UCSD-AML1 (cell line): ENCODE data around the gene CHN2.
"Not testable (repeated sequence)": the region's sequence is repeated elsewhere in the genome, so short reads cannot be mapped to it uniquely, and the experiment has no call there.

Source experiments
- DNase-seq: peaks from one replicate; lab custom pipeline; 2025; ENCODE audit not compliant: unreplicated experiment; lab: John Stamatoyannopoulos, UW

The CHN2 gene

DNA sequence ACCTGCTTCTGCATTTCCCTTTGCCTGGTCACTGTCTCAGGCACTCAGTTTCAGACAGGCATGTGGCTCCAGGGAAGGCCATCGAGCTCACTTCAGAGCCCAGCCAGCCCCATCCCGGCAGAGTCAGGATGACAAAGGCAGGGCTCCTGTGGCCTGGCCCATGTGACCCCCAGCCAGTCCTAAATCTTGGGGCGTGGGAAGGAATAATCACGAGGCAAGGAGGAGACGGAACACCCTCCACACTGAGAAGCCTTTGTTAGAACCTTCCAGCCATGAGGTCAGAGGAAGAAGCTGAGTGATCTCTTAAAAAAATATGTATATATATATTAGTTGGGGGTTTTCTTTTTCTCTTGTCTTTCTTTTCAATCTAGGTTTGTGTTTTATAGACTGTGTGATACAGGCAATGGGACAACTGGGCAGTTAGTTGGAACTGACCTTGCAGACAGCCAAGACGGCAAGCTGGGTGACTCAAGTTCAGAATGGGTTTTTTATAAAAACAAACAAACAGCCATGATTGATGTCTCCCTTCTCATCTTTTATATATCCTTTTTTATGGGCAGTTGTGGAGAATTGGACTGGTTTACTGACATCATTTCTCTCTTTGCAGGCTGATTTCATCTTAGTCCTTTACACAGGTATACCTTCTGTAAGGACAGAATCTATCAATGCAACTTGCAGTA, 60.8 kb downstream of the CHN2 start:
- no peak for DNase-seq

DNA sequence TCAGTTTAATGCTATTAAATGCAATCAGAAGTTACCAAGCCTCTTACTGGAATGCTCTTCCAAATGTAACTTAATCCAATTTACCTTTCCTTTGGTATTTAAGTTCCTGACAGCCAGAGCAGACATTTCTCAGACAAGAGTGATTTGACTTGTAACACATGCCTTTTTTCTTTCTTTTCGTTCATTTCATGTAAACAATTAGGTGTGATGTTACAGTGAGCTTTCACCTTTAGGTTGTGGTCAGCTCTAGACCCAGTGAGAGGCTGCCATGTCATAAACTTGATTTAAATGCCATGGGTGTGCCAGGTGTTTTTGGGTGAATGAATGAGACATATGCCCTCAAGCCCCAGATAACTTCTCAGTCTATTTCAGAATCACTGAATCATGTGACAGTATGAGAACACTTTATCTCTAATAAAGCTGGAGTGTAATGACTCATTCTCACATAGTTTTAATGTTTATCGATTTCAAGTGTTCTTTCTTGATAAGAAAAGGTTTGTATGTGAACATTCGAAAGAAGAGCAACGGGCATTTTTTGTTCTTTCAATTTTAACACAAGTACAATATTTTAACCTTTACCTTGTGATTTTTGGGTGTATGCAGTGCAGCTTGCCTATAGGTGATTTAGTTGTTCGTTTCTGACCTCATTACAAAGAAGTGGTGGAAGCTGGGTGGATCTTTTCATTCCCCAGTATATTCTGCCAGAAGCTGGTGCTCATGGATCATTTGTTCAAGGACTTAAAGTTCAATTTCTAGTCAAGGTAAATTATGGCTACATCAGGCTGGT, 61.5 kb downstream of the CHN2 start:
- DNase-seq, result no peak

DNA sequence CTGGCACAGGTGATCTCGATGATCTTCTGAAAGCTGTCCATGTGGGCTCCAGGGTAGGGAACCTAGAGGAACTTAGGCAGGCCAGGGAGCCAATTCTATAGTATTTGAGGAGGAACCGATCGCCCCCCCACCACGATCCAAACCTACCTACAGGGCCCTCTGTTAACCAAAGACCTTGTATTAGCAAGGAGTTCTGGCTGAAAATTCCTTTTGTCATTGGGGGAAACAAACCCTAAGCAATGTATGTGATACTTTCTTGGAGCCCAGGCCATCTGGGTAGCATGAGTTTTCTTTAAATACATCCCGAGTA, 62.1 kb downstream of the CHN2 start:
- no peak for DNase-seq

GRCh38 chr7:29258951-29259350, 64.4 kb downstream of the CHN2 start:
- DNase-seq, result no peak

DNA sequence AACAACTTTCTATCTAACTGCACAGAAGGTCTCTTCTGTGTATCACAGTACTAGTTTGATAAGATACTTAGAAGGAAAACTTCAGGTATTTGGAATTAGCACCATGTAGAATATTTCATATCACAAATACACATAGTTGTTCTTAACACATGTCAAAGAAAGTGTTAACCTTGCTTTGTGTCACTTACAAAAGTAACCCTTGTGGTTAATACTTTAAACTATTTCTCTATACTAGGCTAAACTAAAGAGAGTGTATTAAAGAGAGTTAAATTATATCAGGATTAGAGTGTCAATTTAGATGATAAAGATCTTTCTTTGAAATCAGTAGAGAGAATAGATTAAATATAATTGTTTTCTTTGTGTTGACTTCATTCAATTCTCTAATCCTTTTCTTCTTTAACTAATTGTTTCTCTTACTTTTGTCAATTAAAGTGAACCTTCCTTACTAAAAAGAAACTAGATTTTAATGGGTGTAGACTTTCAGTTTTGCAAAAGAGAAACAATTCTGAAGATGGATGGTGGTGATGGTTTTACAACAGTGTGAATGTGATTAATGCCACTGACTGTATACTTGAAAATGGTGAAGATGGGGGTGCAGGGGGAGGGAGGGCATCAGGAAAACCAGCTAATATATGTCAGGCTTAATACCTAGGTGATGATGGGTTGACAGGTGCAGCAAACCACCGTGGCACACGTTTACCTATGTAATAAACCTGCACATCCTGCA, 67.8 kb downstream of the CHN2 start:
- no peak for DNase-seq

DNA sequence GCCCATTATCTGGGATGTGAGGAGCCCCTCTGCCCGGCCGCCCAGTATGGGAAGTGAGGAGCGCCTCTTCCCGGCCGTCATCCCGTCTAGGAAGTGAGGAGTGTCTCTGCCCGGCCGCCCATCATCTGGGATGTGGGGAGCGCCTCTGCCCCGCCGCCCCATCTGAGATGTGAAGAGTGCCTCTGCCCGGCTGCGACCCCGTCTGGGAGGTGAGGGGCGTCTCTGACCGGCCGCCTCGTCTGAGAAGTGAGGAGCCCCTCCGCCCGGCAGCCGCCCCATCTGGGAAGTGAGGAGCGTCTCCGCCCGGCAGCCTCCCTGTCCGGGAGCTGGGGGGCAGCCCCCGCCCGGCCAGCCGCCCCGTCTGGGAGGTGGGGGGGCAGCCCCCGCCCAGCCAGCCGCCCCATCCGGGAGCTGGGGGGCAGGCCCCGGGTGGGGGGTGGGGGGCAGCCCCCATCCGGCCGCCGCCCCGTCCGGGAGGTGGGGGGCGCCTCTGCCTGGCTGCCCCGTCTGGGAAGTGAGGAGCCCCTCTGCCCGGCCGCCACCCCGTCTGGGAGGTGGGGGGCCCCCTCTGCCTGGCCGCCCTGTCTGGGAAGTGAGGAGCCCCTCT, 69.1 kb downstream of the CHN2 start:
- not testable (repeated sequence) for DNase-seq

DNA sequence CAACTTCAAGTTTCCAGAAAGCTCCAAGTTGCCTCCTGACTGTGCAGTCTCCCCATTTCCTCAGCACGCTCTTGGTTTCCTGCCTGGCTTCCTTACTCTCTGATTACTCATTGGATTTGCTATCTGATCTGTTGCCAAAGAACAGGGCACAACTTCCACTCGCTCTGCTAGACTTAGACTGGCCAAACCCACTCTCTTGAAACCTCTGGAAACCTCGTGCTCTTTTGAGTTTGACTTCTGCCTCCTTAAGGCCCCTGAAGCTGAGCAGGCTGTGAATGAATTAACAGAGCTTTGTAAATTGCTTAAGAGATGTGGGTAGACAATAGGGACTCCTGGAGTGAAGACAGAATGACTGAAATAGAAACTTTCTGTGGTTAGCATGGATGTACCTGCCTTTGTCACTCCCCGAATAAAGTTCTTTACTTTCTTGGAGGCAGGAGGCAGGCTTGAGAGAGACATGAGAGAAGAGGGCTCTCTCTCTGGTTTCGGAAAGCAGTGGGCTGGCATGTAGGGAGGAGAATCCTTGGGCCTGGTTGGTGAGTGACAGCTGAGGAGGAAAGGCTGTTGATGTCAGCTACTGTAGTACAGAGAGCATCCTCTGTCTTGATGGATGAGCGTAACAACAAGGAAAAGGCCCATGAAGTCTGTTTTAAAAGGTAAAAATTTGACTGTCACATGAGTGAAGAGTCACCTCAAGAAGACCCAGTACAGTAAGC, 70.8 kb downstream of the CHN2 start:
- DNase-seq, result no peak

GRCh38 chr7:29269935-29270334, 75.4 kb downstream of the CHN2 start:
- no peak for DNase-seq

DNA sequence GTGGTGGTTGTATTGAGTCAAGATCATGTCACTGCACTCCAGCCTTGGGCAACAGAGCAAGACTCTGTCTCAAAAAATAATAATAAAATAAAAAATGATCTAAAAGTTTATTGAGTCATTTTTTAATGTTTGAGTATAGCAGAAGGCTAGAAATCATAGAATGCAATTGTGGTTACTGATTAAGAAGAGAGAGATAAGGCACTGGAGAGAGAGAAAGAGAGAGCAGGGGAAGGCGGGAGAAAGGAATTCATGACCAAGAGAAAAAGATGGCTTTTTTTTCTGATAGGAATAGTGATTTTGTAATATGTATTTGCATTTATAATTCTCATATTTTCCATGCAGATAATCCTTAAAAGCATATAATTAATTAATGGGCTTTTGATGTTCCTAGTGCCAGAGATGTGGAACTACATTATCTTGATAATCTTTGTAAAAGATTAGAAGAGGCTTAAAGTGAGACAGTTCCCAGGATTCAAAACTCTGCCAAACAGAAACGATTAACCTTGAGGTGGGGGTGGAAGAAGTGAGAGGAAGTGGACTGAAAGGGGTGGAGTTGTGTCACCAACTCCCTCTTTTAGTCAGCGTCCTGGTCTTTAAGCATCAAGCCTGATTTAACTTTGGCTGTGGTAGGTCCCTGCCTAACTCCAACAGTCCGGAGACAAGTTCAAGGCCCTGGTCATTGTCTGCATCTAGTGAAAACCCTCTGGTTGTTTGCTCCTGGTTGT, 76.2 kb downstream of the CHN2 start:
- DNase-seq, result no peak

- no peak for DNase-seq
Observed at GRCh38 chr7:29271319-29271658, 76.7 kb downstream of the CHN2 start.

- no peak for DNase-seq
Observed at GRCh38 chr7:29272057-29272456, 77.5 kb downstream of the CHN2 start.

- DNase-seq, result no peak
Observed at GRCh38 chr7:29274146-29275017, 79.8 kb downstream of the CHN2 start.

- DNase-seq, result no peak
Observed at GRCh38 chr7:29275018-29275318, 80.4 kb downstream of the CHN2 start.

DNA sequence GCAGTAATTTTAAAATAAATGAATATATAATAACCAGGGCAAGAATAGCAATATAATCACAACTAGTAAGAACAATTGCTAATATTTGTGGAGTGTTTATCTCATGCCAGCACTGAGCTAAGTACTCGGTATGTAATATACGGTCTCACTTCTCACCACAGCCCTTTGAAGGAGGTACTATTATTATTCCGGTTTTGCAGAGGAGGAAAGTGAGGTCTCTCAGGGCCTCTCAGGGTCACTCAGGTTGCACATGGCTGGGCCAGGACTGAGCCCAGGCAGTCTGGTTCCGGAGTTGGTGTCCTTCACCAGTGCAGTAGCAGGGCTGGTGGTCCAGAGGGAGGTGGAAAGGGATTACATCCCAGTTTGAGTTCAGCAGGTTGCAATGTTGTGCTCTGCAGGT, 80.9 kb downstream of the CHN2 start:
- DNase-seq, result no peak

- no peak for DNase-seq
Observed at GRCh38 chr7:29276199-29276598, 81.6 kb downstream of the CHN2 start.

GRCh38 chr7:29276806-29277205, 82.2 kb downstream of the CHN2 start:
- no peak for DNase-seq

DNA sequence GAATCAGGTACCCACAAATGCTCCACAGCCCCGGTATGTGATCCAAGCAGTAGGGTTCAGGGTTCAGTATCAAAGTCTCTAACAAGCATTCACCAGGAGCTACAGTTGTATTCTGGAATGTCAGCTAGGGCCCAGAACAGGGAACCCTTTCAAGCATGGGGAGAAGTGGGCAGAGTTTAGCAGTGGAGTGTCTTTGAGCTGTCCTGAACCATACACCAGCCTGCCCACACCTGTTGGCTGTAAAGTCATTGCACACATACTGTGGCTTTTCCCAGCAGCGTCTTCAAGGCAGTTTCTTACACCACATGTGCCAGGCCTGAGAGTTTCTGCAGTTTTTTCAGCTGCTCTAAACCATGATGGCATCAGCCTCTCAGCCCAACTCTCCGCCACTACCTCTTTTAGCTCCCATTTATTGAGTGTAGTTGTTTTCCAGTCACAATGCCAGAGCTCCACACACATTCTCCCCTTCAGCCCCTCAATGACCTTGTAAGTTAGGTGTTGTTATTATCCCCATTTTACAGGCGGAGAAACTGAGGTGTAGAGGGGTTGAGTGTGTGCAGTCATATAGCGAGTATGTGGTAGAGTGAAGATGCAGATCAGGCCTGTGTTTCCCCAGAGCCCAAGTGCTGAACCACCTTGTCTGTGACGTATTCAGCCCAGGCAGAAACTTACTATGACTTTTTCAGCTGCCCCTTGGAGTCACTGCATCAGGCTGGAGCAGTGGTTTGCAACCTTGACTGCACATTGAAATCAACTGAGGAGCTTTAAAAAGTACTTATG, 83.1 kb downstream of the CHN2 start:
- no peak for DNase-seq

GRCh38 chr7:29278337-29279069, 83.9 kb downstream of the CHN2 start:
- DNase-seq, result no peak
